ENCODE results near the gene SLC16A8. TPM values are rescaled to one million over a fixed set of nuclear protein-coding genes. Genes with fewer than 3 reads are reported as not detected.
A peak's percentile ranks its signal among the peaks of the same experiment; 100 is the strongest.

Gene SLC16A8
- total and polyA plus RNA-seq, 8 donors: 0.05 to 0.57 (median 0.06) TPM; not detected in 5

- no peak for TF ChIP-seq CTCF (IDR thresholded peaks at IDR 0.05)
- Histone ChIP-seq H3K4me3 (no peak overlapping the region), H3K36me3 (peaks cover 0 to 27% (median 18%) of the 10 kb centered on the region in 3 donors), H3K27me3 (no peaks in the 10 kb centered on the region), H3K9me3 (no peaks in the 10 kb centered on the region), H3K27ac (no peak overlapping the region), H3K4me1 (no peaks in the 10 kb centered on the region)
- DNase-seq: peak in 2 of 6 donors; percentile 30 to 54
- 92 to 94% methylated on average over 28 to 32 of the region's 32 CpGs for WGBS, 2 donors
- intact Hi-C loops (cut with DNase I): no loop called here
- no peak for ATAC-seq
- no peak for FAIRE-seq
Measured at GRCh38 chr22:38075105-38075825, 8.7 kb downstream of the SLC16A8 start.

- no peak overlapping the region for H3K4me3 ChIP-seq
- TF ChIP-seq CTCF (IDR thresholded peaks at IDR 0.05): no peak
- intact Hi-C loops (cut with DNase I): no loop called here
- H3K9me3 ChIP-seq: no peaks in the 10 kb centered on the region
- FAIRE-seq (no peak), ATAC-seq (no peak), DNase-seq (peak in 2 of 6 donors; percentile 15 to 60)
- no peaks in the 10 kb centered on the region for H3K4me1 ChIP-seq
- peaks cover 0 to 32% (median 18%) of the 10 kb centered on the region in 3 donors for H3K36me3 ChIP-seq
- 92% methylated on average over 43 to 47 of the region's 47 CpGs for WGBS, 2 donors
- H3K27ac ChIP-seq: no peak overlapping the region
- H3K27me3 ChIP-seq: no peaks in the 10 kb centered on the region
Measured at GRCh38 chr22:38074181-38075104, 9.5 kb downstream of the SLC16A8 start.

GRCh38 chr22:38073150-38074130 lies 10.5 kb downstream of the SLC16A8 start:
- FAIRE-seq: no peak
- H3K27me3 ChIP-seq: no peaks in the 10 kb centered on the region
- no peak overlapping the region for H3K4me3 ChIP-seq
- peak in 1 of 6 donors; percentile 33 for DNase-seq
- WGBS, 2 donors: 94 to 96% methylated on average over 28 of the region's 28 CpGs
- TF ChIP-seq CTCF (IDR thresholded peaks at IDR 0.05): no peak
- H3K4me1 ChIP-seq: no peaks in the 10 kb centered on the region
- no peak overlapping the region for H3K27ac ChIP-seq
- intact Hi-C loops (cut with DNase I): no loop called here
- peaks cover 0 to 35% (median 18%) of the 10 kb centered on the region in 3 donors for H3K36me3 ChIP-seq
- H3K9me3 ChIP-seq: no peaks in the 10 kb centered on the region
- no peak for ATAC-seq

- Histone ChIP-seq H3K9me3 (no peaks in the 10 kb centered on the region), H3K4me3 (no peak overlapping the region), H3K27ac (no peak overlapping the region), H3K36me3 (peaks cover 0 to 44% (median 18%) of the 10 kb centered on the region in 3 donors), H3K27me3 (no peaks in the 10 kb centered on the region), H3K4me1 (no peaks in the 10 kb centered on the region)
- no peak for TF ChIP-seq CTCF (IDR thresholded peaks at IDR 0.05)
- intact Hi-C loops (cut with DNase I): no loop called here
- ATAC-seq (no peak), FAIRE-seq (no peak), DNase-seq (peak in 1 of 6 donors; percentile 37)
- WGBS, 2 donors: 94% methylated on average over 25 of the region's 25 CpGs
Measured at GRCh38 chr22:38072322-38073149, 11.4 kb downstream of the SLC16A8 start.

Measured in pancreas (tissue), 10 donors.